SU-DHL-6 (cell line): ENCODE measurements around the gene DPYSL4.

ENCODE experiments used
- EZH2phosphoT487 ChIP-seq: fragments of 200-600 bp; sonication (generic), shearing (Covaris generic); conservative IDR thresholded peaks from 2 replicates; pipeline ENCODE4 v1.6.1; 2018; ENCODE audit warnings: mild to moderate bottlenecking, antibody characterized with exemption, low read length, moderate library complexity, mixed read lengths
- TF ChIP-seq, protein P1 (sequence below): fragments of 200-600 bp; sonication (generic); IDR thresholded peaks from one replicate; pipeline ENCODE4 v1.5.1; 2017; ENCODE audit warnings: antibody characterized with exemption, mild to moderate bottlenecking, low read length, moderate library complexity; ENCODE audit not compliant: insufficient read depth, poor library complexity, severe bottlenecking

DNA sequence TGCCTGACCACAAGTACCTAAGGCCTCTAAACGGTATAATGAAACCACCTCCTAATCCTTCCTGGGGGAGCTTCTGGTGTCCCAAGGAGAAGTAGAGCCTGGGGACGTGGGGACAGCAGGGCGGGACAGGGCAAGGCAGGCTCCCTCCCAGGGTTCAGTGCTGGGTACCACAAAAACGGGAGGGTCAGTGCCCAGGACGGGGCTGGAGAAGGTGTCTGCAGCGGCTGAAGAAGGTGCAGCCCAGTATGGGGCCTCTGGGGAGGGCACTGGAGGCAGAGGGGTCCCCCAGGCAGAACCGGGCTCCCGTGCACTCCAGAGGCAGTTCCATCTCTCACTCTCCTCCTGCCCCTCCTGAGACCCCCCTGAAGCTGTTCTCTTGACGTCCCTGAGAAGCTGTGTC is 46.2 kb downstream of the DPYSL4 start:
- TF ChIP-seq, protein P1, sequence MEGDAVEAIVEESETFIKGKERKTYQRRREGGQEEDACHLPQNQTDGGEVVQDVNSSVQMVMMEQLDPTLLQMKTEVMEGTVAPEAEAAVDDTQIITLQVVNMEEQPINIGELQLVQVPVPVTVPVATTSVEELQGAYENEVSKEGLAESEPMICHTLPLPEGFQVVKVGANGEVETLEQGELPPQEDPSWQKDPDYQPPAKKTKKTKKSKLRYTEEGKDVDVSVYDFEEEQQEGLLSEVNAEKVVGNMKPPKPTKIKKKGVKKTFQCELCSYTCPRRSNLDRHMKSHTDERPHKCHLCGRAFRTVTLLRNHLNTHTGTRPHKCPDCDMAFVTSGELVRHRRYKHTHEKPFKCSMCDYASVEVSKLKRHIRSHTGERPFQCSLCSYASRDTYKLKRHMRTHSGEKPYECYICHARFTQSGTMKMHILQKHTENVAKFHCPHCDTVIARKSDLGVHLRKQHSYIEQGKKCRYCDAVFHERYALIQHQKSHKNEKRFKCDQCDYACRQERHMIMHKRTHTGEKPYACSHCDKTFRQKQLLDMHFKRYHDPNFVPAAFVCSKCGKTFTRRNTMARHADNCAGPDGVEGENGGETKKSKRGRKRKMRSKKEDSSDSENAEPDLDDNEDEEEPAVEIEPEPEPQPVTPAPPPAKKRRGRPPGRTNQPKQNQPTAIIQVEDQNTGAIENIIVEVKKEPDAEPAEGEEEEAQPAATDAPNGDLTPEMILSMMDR: no peak
- no peak for TF ChIP-seq EZH2phosphoT487
